Gastroesophageal sphincter (tissue), 4 donors: ENCODE results near the gene DDX54. TPM values are rescaled to one million over a fixed set of nuclear protein-coding genes. Genes with fewer than 3 reads are reported as not detected.

Source experiments
- ATAC-seq: fragments of 150-250 bp; one replicate; pipeline ENCODE4 v1.9.1; 2016; ENCODE audit warnings: mild to moderate bottlenecking, moderate library complexity
- H3K27ac ChIP-seq, 4 donors: fragments of 200-600 bp; sonication (generic) in 3 of 4; 1 replicate in 3 of 4; 2 replicates in 1 of 4; pipeline ENCODE4 v1.5.1; 2016 to 2019
- H3K27me3 ChIP-seq: fragments of 200-600 bp; sonication (generic); one replicate; pipeline ENCODE4 v1.5.1; 2019
- H3K36me3 ChIP-seq, 2 donors: fragments of 200-600 bp; sonication (generic); one replicate each; pipeline ENCODE4 v1.5.1; 2019; ENCODE audit warnings: control low read depth in 1 of 2
- H3K4me1 ChIP-seq, 3 donors: fragments of 200-600 bp; sonication (generic); 1 replicate in 2 of 3; 2 replicates in 1 of 3; pipeline ENCODE4 v1.5.1; 2016 to 2019; ENCODE audit warnings: control low read depth in 2 of 3
- H3K4me3 ChIP-seq, 2 donors: fragments of 200-600 bp; sonication (generic); one replicate each; pipeline ENCODE4 v1.5.1; 2019; ENCODE audit warnings: mild to moderate bottlenecking in 1 of 2, moderate library complexity in 1 of 2
- H3K9me3 ChIP-seq, 3 donors: fragments of 200-600 bp; sonication (generic); one replicate each; pipeline ENCODE4 v1.5.1; 2017 to 2019; ENCODE audit warnings: control low read depth in 2 of 3
- CTCF ChIP-seq, 4 experiments: fragments of 200-600 bp in 2 of 4; fragments of 450-650 bp in 2 of 4; sonication (generic) in 1 of 4; IDR thresholded peaks; one replicate each; pipeline ENCODE4 v1.5.1; 2017 to 2019; ENCODE audit warnings: antibody characterized with exemption in 4 of 4, mild to moderate bottlenecking in 2 of 4, moderate library complexity in 2 of 4
- EP300 ChIP-seq: sonication (generic); formaldehyde crosslinking; IDR thresholded peaks from one replicate; pipeline ENCODE4 v1.6.1; 2017; ENCODE audit warnings: antibody characterized with exemption, mild to moderate bottlenecking
- POLR2A ChIP-seq, 2 donors: fragments of 450-650 bp; IDR thresholded peaks; one replicate each; pipeline ENCODE4 v1.6.1; 2017; ENCODE audit warnings: antibody characterized with exemption in 2 of 2, mild to moderate bottlenecking in 2 of 2, moderate library complexity in 1 of 2
- POLR2AphosphoS5 ChIP-seq: sonication (generic); formaldehyde crosslinking; IDR thresholded peaks from one replicate; pipeline ENCODE4 v1.6.1; 2017; ENCODE audit warnings: antibody characterized with exemption
- WGBS, 2 donors: methylation state at CpG; one replicate each; pipeline ENCODE4 v1.1.5; 2018; ENCODE audit warnings: low coverage in 1 of 2; 5-methylcytosine and 5-hydroxymethylcytosine counted together
- total RNA-seq, 4 donors: library from RNA; depleted of rRNA; stranded (reverse); fragments of >200 nt; gene quantifications; one replicate each; pipeline ENCODE4 v1.1.0, GENCODE V29; 2016

The DDX54 gene
- total RNA-seq, 4 donors from 2014 or later, result 38.0 to 60.4 (median 53.3) TPM

GRCh38 chr12:113203852-113204760 is 18.8 kb upstream of the DDX54 start:
- WGBS, 2 donors, result 83 to 96% methylated on average over 1 to 7 of the region's 8 CpGs
- peaks cover 0 to 5% (median 0%) of the 10 kb centered on the region in 3 donors for H3K4me1 ChIP-seq
- H3K9me3 ChIP-seq, result no peaks in the 10 kb centered on the region
- no peak overlapping the region for H3K27ac ChIP-seq
- no peak for TF ChIP-seq CTCF (IDR thresholded peaks at IDR 0.05)
- no peak for TF ChIP-seq POLR2AphosphoS5
- TF ChIP-seq POLR2A (IDR thresholded peaks at IDR 0.05), result no peak
- TF ChIP-seq EP300, result no peak
- no peaks in the 10 kb centered on the region for H3K36me3 ChIP-seq
- H3K4me3 ChIP-seq, result no peak overlapping the region
- no peak for ATAC-seq
- no peaks in the 10 kb centered on the region for H3K27me3 ChIP-seq

- no peaks in the 10 kb centered on the region for H3K9me3 ChIP-seq
- WGBS, 2 donors, result 80% methylated on average over 1 of the region's 4 CpGs; no CpG with 5 or more reads in 1 of the 2 donors
- peaks cover 0 to 5% (median 0%) of the 10 kb centered on the region in 3 donors for H3K4me1 ChIP-seq
- no peak overlapping the region for H3K4me3 ChIP-seq
- no peak for ATAC-seq
- TF ChIP-seq EP300 (no peak), CTCF (IDR thresholded peaks at IDR 0.05) (no peak), POLR2A (IDR thresholded peaks at IDR 0.05) (no peak), POLR2AphosphoS5 (no peak)
- no peaks in the 10 kb centered on the region for H3K36me3 ChIP-seq
- H3K27me3 ChIP-seq, result no peaks in the 10 kb centered on the region
- H3K27ac ChIP-seq, result no peak overlapping the region
These were observed 17.2 kb upstream of the DDX54 start for GRCh38 chr12:113202300-113203075.

GRCh38 chr12:113201187-113202177 is 16.2 kb upstream of the DDX54 start:
- no peak overlapping the region for H3K27ac ChIP-seq
- no peak overlapping the region for H3K4me3 ChIP-seq
- H3K27me3 ChIP-seq, result no peaks in the 10 kb centered on the region
- peaks cover 0 to 13% (median 0%) of the 10 kb centered on the region in 3 donors for H3K4me1 ChIP-seq
- no peaks in the 10 kb centered on the region for H3K9me3 ChIP-seq
- no peak for ATAC-seq
- WGBS, 2 donors, result 100% methylated on average over 2 of the region's 14 CpGs; no CpG with 5 or more reads in 1 of the 2 donors
- TF ChIP-seq EP300 (no peak), POLR2AphosphoS5 (no peak), POLR2A (IDR thresholded peaks at IDR 0.05) (no peak), CTCF (IDR thresholded peaks at IDR 0.05) (no peak)
- H3K36me3 ChIP-seq, result no peaks in the 10 kb centered on the region

GRCh38 chr12:113200021-113200797 is 14.9 kb upstream of the DDX54 start:
- H3K4me3 ChIP-seq, result no peak overlapping the region
- TF ChIP-seq CTCF (IDR thresholded peaks at IDR 0.05) (no peak), POLR2AphosphoS5 (no peak), EP300 (no peak), POLR2A (IDR thresholded peaks at IDR 0.05) (no peak)
- H3K36me3 ChIP-seq, result no peaks in the 10 kb centered on the region
- H3K27ac ChIP-seq, result no peak overlapping the region
- H3K27me3 ChIP-seq, result no peaks in the 10 kb centered on the region
- 93 to 94% methylated on average over 3 to 7 of the region's 12 CpGs for WGBS, 2 donors
- ATAC-seq, result no peak
- H3K4me1 ChIP-seq, result peaks cover 0 to 13% (median 0%) of the 10 kb centered on the region in 3 donors
- no peaks in the 10 kb centered on the region for H3K9me3 ChIP-seq
